SH-SY5Y (cell line): ENCODE measurements around the gene KCNG2.

Experiments
- GATA2 ChIP-seq: IDR thresholded peaks from 2 replicates; pipeline ENCODE4 v1.6.1; 2011; ENCODE audit warnings: mild to moderate bottlenecking, low read depth, low read length
- GATA3 ChIP-seq: IDR thresholded peaks from 2 replicates; pipeline ENCODE4 v1.6.1; 2011; ENCODE audit warnings: low read depth, mild to moderate bottlenecking, low read length, moderate library complexity

Gene KCNG2

DNA sequence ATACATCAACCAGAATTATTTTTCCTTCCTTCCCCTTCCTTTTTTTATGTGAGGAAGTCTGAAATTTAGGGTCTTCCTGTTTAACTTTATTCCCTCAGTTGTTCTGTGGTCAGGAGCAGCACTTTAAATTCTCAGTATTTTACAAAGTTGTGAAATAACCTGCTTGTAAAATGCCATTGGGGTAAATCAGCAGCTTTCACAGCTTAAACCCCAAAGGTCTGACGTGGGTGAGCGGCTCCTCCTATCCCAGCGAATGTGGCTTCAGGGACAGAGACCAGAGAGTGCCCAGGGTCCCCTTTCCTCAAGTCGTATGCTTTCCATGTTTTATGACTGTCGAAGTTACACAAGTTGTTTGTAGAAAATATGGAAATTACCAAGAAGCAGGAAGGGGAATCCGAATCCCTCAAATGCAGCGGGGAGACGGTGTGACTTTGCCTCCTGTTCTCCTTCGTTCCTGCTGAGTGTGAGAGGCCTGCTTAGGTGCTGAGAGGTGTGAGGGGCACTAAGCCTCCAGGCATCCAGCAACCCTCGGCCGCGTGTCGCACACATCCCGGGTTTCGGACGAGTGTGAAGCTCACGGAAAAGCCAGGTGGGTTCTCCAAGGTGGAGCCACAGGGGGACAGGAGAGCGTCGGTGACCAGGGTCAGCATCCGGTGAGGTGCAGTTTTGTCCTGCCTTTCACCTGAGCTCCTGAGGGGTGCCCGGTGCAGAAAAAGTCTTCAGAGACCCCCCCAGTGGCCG, 10.8 kb upstream of the KCNG2 start:
- TF ChIP-seq GATA2 (no peak), GATA3 (no peak)

DNA sequence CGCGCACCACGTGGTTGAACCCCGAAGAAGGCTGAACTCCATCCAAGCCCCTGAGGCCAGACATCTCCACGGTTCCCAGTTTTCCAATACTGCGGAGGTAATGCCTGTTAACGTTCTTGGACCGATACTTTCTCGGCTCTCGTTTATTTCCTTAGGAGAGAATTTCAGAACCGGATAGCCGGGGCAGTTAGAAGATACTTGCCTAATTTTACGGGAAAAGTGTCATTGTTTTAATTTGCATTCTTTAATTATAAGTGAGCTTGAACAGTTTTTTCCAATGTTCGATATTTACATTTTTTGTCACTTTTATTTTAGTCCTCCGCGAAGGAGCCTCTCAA, 10.2 kb upstream of the KCNG2 start:
- TF ChIP-seq GATA3 (no peak), GATA2 (no peak)

DNA sequence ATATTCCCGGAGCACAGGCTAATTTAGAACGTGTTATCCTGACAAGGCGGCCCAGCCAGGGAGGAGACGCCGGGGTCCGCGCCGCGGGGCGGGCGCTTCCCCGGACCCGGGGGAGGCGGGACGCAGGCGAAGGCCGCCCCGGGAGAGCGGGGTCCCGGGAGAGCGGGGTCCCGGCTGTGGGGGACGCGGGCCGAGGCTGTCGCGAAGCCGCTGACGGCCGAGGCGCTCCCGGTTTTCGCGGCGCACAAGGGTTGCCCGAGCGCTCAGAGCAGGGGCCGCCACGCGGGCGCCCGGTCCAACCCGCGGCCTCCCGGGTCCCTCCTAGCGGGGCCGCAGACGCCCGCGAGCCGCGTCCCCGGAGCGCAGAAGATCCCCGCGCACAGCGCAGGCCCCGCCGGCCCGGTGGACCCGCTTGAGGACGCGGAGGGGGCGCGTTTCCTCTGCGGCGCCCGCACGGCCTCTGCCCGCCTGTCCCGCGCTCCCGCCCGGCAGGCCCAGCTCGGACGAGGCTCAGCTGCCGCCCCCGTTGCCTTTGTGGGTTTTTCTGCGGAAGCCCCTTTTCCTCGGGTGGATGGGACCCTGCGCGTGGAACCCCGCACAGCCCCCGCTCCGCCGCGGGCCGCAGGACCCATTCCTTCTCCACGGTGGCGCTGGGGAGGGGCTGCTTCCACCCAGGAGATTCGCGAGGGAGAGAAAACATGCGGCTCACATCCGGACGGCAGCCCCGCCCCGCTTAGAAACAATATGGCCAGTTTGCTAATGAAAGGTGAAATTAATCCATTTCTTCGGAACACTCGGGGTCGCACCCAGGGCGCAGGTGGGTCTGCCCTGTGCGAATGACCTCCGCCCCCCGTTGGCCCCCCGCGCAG, 9.6 kb upstream of the KCNG2 start:
- TF ChIP-seq GATA3: no peak
- no peak for TF ChIP-seq GATA2

DNA sequence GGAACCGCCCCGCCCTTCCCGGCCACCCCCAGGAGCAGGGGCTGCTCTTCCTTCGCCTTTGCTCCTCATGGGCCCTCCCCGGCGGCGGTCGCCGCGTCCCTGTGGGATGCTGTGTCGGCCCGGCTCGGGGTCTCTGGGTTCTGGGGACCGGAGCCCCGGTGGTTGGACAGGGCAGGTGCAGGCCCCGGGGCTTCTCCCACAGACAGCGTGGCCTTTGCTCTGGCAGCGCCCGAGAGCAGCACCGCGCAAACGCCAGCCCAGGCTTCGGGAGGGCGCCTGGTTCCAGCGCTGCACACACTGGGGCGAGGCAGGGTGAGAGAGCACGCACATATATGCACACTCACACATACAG, 9.0 kb upstream of the KCNG2 start:
- TF ChIP-seq GATA2: no peak
- TF ChIP-seq GATA3: no peak

DNA sequence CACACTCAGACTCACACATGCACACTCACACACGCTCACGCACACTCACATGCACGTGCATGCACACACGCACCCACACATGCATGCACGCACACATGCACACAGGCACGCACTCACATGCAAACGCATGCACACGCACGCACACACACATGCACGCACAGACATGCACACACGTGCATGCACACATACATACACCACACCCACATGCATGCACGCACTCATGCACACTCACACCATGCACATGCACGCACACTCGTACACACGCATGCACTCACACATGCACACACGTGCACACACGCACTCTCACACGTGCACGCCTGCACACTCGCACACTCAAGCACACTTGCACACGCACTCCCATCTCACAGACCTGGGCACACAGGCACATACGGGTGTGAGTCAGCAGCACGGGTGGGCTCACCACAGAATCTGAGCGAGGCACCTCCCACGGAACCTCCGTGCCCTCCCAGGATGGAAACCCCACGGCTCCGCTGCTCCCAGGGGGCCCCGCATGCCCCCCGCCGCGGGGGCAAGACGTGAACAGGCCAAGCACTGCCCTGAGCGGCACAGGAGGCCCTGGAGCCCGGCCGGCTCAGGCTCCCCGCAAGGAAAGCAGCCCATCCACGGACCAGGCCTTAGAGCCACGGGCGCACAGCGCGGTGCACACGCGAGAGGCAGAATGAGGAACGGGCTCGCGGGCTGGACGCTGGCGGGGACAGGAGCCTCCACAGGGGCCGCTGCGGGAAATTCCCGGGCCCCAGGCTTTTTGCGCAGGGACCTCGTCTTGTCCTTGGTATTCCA, 8.4 kb upstream of the KCNG2 start:
- TF ChIP-seq GATA3: no peak
- no peak for TF ChIP-seq GATA2

DNA sequence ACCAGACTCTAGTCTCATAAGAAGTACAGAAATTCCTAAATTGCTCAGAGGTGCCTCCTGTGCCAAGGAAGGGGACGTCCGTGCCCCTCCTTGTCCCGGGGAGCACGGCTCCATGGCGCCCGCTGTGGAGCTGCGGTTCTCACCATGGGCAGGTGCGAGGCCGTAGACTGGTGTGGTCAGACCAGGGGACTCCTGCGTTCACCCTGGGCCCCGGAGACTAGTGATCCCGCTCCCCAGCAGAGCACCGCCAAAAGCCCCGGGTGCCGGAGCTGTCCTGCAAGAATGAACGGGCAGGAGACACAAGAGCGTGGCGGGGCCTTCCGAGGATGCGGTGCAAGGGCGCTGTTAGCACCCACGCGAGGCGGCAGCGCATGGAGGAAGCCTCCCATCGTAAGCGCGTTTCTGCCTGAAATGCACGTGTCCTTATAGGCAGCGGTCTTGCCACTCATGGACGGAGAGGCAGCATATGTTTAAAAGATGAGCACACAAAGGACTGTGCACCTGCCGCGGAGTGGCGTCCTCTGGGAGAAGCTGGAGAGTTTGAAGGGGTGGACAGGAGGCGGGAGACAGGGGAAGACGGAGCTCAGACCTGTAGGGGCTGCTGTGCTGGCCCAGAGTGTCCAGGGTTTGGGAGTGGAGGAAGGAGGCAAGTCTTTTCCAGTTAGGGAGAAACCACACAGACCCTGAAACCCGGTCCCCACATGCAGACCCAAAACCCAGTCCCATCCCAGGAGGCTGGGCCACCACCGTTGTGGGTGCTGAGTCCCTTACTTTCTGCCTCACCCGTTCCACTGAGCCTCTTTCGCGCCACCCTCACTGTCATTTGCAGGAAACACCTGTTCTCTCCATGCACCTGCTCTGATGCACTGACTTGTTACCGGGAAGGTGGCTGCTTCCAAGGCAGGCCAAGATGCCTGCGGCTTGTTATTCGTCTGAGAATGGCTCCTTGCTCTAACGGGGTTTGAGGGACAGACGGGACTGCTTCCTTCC, 7.5 kb upstream of the KCNG2 start:
- TF ChIP-seq GATA3: no peak
- no peak for TF ChIP-seq GATA2

DNA sequence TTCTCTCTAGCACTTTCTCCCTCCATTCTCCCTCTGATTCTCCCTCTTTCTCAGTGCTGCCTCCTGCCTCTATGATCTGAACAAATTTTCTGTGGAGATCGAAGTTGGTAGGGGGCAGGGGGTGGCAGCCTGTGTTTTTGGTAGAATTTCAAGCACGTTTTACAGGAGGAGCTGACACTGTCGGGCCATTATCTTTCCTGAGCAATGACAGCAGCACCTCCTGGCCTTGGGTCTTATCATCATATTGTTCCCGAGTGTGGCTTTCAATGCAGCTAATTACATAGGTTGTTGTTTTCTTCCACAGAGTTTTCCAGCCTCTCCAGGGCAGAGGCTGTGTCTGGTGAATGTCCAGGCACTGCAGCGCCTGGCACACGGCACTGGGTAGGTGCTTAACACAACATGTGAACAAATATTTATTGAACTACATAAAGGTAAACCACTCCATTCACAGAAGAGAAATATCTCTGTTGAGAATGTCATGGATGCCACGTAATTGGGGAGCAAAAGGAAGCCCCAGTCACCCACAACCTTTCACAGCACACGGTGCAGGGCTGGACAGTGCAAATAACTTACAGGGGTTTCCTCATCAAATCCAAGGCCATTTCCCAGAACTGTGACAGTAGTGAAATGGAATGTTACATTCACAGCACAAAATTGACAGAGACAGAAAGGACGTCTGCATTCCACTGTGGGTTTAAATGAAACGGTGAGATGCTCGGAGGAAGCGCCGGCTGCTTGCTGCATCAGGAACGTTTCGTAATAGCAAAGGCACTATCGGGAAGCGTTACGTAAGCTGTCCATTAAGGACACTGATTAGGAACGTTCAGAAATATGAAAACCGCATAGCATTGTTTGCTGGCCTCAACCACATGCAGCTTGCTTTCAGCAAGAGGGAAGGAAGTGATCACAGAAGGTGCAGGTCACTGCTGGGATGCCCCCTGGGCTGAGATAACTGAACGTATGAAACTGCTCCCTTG, 6.5 kb upstream of the KCNG2 start:
- TF ChIP-seq GATA3 (no peak), GATA2 (no peak)

DNA sequence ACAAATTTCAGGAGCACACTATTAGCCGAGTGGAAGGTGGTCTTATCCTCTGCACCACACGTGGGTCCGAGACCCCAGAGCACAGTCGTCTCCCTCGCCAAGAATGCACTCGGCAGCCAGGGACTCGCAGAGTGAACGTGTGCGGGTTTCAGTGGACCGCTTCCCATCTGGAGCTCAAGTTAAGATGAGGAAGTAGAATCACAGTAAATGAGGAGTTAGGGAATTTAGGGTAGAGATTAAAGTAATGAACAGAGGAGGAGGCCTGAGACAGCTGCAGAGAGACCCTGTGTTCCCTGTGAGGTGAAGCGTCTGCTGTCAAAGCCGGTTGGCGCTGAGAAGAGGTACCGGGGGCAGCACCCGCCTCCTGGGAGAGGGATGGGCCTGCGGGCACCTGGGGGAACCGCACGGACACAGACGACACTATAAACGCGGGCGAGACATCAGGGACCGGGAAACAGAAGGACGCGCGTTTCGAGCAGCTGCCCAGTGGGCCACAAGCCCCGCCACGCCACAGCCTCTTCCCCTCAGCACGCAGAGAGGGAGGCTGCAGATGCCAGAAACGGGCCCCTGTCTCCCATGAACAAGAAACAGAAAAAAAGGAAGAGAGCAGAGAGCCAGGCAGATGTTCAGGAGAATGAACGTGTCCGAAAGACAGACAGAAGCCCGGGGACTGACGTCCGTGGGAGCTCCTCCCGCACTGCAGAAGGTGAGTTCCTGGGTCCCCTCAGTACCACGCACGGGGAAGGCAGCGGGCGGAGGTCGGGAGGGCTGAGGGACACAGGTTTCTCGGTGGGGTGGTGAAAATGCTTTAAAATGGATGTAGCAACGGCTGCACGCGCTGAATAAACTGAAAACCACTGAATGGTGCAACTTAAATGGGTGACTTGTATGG, 5.4 kb upstream of the KCNG2 start:
- TF ChIP-seq GATA3 (no peak), GATA2 (no peak)

DNA sequence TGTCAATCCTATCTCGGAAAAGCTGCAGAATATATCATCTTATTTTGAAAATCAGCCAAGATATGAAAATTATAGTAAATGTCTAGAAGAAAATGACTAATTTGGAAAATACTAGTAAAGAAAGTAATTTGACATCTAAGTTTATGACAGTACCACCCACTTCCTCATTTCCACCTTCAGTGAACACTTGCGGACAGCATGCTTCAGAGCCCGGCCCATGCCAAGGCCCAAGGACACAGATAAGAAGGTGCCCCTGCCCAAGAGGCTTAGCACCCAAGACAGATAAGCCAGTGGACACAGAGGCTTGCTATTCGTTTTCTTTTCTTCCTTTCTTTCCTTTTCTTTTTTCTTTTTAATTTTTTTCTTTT, 4.8 kb upstream of the KCNG2 start:
- TF ChIP-seq GATA3: no peak
- TF ChIP-seq GATA2: no peak

DNA sequence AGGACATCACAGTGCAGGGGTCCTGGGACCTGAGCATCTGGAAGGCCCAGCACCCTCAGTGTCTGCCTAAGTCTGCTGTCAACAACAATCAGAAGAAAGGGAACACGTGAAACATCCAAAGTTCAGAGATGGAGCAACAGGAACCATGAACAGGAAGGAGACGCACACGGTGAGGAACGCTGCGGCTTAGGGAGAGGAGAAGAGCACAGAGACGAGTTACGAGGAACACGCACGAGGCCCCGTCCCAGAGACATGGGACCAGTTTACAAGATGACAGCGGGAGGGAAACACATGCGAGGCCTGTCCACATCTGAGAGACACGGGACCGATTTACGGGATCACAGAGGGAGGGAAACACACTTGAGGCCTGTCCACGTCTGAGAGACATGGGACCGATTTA, 2.9 kb upstream of the KCNG2 start:
- TF ChIP-seq GATA2: no peak
- TF ChIP-seq GATA3: no peak

DNA sequence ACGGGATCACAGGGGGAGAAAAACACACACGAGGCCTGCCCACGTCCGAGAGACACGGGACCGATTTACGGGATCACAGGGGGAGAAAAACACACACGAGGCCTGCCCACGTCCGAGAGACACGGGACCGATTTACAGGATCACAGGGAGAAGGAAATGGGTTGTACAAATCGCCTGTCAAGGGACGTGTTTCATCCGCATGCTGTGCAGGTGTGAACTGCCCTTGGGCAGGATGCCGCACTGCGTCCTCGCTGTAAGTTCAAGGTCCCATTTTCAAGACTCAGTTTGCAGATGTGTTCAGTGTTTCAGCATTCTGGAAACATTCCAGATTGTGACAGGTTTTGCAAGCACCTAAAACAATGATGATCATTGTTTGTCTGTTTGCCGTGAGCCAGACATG, 2.3 kb upstream of the KCNG2 start:
- TF ChIP-seq GATA3 (no peak), GATA2 (no peak)

DNA sequence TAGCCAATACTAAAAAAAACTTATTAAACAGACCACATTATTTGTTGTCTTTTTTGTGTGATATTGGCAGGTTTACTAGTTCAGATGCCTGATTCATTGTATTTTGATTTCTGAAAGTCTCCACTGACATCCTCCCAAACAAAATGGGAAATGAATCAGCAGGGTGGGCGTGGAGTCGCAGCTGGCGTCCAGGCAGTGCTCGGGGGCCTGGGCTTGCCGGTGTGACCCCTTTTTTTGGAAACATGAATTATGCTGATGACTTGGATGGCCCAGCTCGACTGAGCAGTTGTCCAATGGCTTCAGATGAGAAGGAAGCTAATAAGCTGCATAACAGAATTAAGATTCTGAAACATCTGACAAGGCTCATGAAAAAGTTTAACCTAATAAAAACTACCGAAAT, 1.7 kb upstream of the KCNG2 start:
- no peak for TF ChIP-seq GATA2
- no peak for TF ChIP-seq GATA3
